Muscle of arm (tissue), 14 donors: Measurements from ENCODE around the gene TNFRSF1B. TPM values are rescaled to one million over a fixed set of nuclear protein-coding genes. Genes with fewer than 3 reads are reported as not detected.
A peak's percentile ranks its signal among the peaks of the same experiment; 100 is the strongest.

Experiments used
- DNase-seq: peaks from one replicate; pipeline ENCODE4 v3.0.0-alpha.2; 2013
- long read RNA-seq, 11 donors: transcript quantifications; one replicate each; lab custom pipeline, GENCODE V29; 2026
- polyA plus RNA-seq, 12 donors: library from polyadenylated mRNA; unstranded; fragments of 120-200 nt; gene quantifications; one replicate each; pipeline ENCODE4 v1.2.1, GENCODE V29; 2013; ENCODE audit not compliant: insufficient read length in 12 of 12

Gene TNFRSF1B
- polyA plus RNA-seq = 10 to 100 TPM in 5 of 12 donors, 1 to 10 TPM in 6, not detected in 1; 9.3 to 15.3 (median 9.9) TPM
- long read RNA-seq, donor 1, partial matches to known transcripts = 12 of 13 reads
- long read RNA-seq, donor 1, other reads (novel, unspliced or antisense) = 0 of 13 reads
- long read RNA-seq, donor 2, partial matches to known transcripts = 13 of 13 reads
- long read RNA-seq, donor 2, other reads (novel, unspliced or antisense) = 0 of 13 reads
- long read RNA-seq, donor 3 = 0 reads
- long read RNA-seq, donor 4 = 0 reads
- long read RNA-seq, donor 5, partial matches to known transcripts = 5 of 8 reads
- long read RNA-seq, donor 5, other reads (novel, unspliced or antisense) = 0 of 8 reads
- long read RNA-seq, donor 6 = 0 reads
- long read RNA-seq, donor 7 = 0 reads
- long read RNA-seq, donor 8, partial matches to known transcripts = 5 of 8 reads
- long read RNA-seq, donor 8, other reads (novel, unspliced or antisense) = 0 of 8 reads
- long read RNA-seq, donor 9, partial matches to known transcripts = 5 of 5 reads
- long read RNA-seq, donor 9, other reads (novel, unspliced or antisense) = 0 of 5 reads
- long read RNA-seq, donor 10, transcript TNFRSF1B-201 (10 exons, 3,683 nt) = major isoform, 5 of 5 reads
- long read RNA-seq, donor 10, partial matches to known transcripts = 0 of 5 reads
- long read RNA-seq, donor 10, other reads (novel, unspliced or antisense) = 0 of 5 reads
- long read RNA-seq, donor 11, partial matches to known transcripts = 5 of 6 reads
- long read RNA-seq, donor 11, other reads (novel, unspliced or antisense) = 0 of 6 reads

GRCh38 chr1:12166834-12167492 lies at the start of gene TNFRSF1B:
Gene TNFRSF1B (plus strand): TSS chr1:12166991. CDS start chr1:12167092, 101 bp downstream.
- DNase-seq = peak; percentile 46

- no peak for DNase-seq
Measured at GRCh38 chr1:12121212-12122003, 45.4 kb upstream of the TNFRSF1B start.

- DNase-seq = no peak
Measured at GRCh38 chr1:12123172-12123571, 43.6 kb upstream of the TNFRSF1B start.

GRCh38 chr1:12124693-12125421 lies 41.9 kb upstream of the TNFRSF1B start:
- peak; percentile 75 for DNase-seq

- no peak for DNase-seq
Measured at GRCh38 chr1:12125422-12126355, 41.1 kb upstream of the TNFRSF1B start.

- no peak for DNase-seq
Measured at GRCh38 chr1:12126781-12127180, 40.0 kb upstream of the TNFRSF1B start.

- DNase-seq = no peak
Measured at GRCh38 chr1:12127206-12127810, 39.5 kb upstream of the TNFRSF1B start.

- no peak for DNase-seq
Measured at GRCh38 chr1:12128120-12128519, 38.7 kb upstream of the TNFRSF1B start.

- DNase-seq = no peak
Measured at GRCh38 chr1:12129624-12130023, 37.2 kb upstream of the TNFRSF1B start.

GRCh38 chr1:12130466-12131130 lies 36.2 kb upstream of the TNFRSF1B start:
- DNase-seq = no peak

- DNase-seq = no peak
Measured at GRCh38 chr1:12132078-12132477, 34.7 kb upstream of the TNFRSF1B start.

- DNase-seq = no peak
Measured at GRCh38 chr1:12134716-12135115, 32.1 kb upstream of the TNFRSF1B start.

GRCh38 chr1:12135612-12136011 lies 31.2 kb upstream of the TNFRSF1B start:
- no peak for DNase-seq

GRCh38 chr1:12136916-12137610 lies 29.7 kb upstream of the TNFRSF1B start:
- no peak for DNase-seq

- no peak for DNase-seq
Measured at GRCh38 chr1:12138196-12139168, 28.3 kb upstream of the TNFRSF1B start.

GRCh38 chr1:12140016-12140415 lies 26.8 kb upstream of the TNFRSF1B start:
- DNase-seq = no peak
